ENCODE measurements around the gene OAT.

OAT gene

GRCh38 chr10:124348801-124349200 is 69.9 kb downstream of the OAT start:
- H3K4me1 ChIP-seq (ENCODE audit: control insufficient read depth in 1 of 2, insufficient read depth in 2 of 2, low read length in 2 of 2): no peaks in the 10 kb centered on the region
- H3K27me3 ChIP-seq (ENCODE audit: control insufficient read depth in 1 of 2, insufficient read depth in 2 of 2, low read length in 2 of 2): no peaks in the 10 kb centered on the region
- H3K27ac ChIP-seq (ENCODE audit: low read depth, low read length): no peak overlapping the region
- H3K9ac ChIP-seq (ENCODE audit: low read depth in 1 of 2, low read length in 2 of 2): no peak overlapping the region
- no peak overlapping the region for H3K4me3 ChIP-seq (ENCODE audit: low read depth in 1 of 2, low read length in 2 of 2)
- no peaks in the 10 kb centered on the region for H3K36me3 ChIP-seq (ENCODE audit: control insufficient read depth in 1 of 2, insufficient read depth in 2 of 2, low read length in 2 of 2)
- H3K9me3 ChIP-seq (ENCODE audit: control insufficient read depth in 1 of 2, low read length in 2 of 2): no peaks in the 10 kb centered on the region

GRCh38 chr10:124347956-124348355 is 70.8 kb downstream of the OAT start:
- Histone ChIP-seq H3K27ac (ENCODE audit: low read depth, low read length) (no peak overlapping the region), H3K27me3 (ENCODE audit: control insufficient read depth in 1 of 2, insufficient read depth in 2 of 2, low read length in 2 of 2) (no peaks in the 10 kb centered on the region), H3K4me1 (ENCODE audit: control insufficient read depth in 1 of 2, insufficient read depth in 2 of 2, low read length in 2 of 2) (no peaks in the 10 kb centered on the region), H3K36me3 (ENCODE audit: control insufficient read depth in 1 of 2, insufficient read depth in 2 of 2, low read length in 2 of 2) (no peaks in the 10 kb centered on the region), H3K9ac (ENCODE audit: low read depth in 1 of 2, low read length in 2 of 2) (no peak overlapping the region), H3K9me3 (ENCODE audit: control insufficient read depth in 1 of 2, low read length in 2 of 2) (no peaks in the 10 kb centered on the region), H3K4me3 (ENCODE audit: low read depth in 1 of 2, low read length in 2 of 2) (no peak overlapping the region)

Measured in duodenal mucosa (tissue), 2 donors.